ENCODE measurements around the gene RRAS2. TPM values are rescaled to one million over a fixed set of nuclear protein-coding genes. Genes with fewer than 3 reads are reported as not detected.

Gene RRAS2
- total RNA-seq, 2 donors from 2014 or later = 75.1 to 99.7 TPM

DNA sequence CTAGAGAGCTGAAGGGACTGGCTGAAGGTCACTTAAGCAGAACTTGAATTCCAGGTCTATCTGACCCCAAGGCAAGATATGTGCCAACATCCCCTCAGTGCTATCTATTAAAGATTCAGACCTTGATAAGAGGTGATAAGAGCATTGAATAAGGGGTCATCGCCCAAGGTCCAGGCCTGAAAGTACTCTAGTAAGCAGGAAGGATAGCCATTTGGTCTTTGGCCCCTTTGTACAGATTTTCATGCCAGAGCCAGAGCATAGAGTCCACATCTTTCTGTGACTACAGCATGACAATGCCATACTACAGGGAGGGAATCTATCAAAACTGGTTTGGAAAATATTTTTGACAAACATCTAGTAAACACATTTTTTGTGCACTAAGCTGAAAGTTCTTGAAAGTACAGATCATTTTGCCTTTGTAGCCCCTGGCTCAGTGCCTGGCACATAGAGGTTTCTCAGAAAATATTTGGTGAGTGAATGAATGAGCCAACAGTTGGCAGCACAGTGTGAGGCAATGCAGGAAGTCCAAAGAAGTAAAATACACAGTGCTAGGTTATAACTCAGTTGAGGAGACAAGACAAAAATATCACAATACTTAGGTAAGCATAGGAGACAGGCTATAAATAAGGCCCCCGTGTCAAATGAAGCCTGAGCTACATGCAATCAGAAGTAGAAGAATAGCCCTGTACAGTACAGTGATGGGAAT is 15.1 kb upstream of the RRAS2 start:
- no peak overlapping the region for H3K4me3 ChIP-seq (ENCODE audit: low read length)
- H3K27ac Mint-ChIP-seq = no peak overlapping the region
- DNase-seq = peak; percentile 34
- H3K27me3 Mint-ChIP-seq (ENCODE audit: insufficient read depth) = peaks cover 2% of the 10 kb centered on the region
- no peaks in the 10 kb centered on the region for H3K36me3 ChIP-seq (ENCODE audit: control insufficient read depth, insufficient read depth, low read length)
- H3K9me3 ChIP-seq (ENCODE audit: control insufficient read depth, low read length) = no peaks in the 10 kb centered on the region
- H3K4me3 Mint-ChIP-seq = no peak overlapping the region
- H3K27ac ChIP-seq (ENCODE audit: low read depth, low read length) = no peak overlapping the region
- H3K9ac ChIP-seq (ENCODE audit: extremely low read depth, low read length, poor library complexity, severe bottlenecking) = no peak overlapping the region
- H3K9me3 Mint-ChIP-seq = no peaks in the 10 kb centered on the region
- no peaks in the 10 kb centered on the region for H3K36me3 Mint-ChIP-seq (ENCODE audit: low read depth)
- H3K4me1 Mint-ChIP-seq = peaks cover 39% of the 10 kb centered on the region
- 83 to 91% methylated on average over 1 to 2 of the region's 2 CpGs for WGBS, 2 experiments (ENCODE audit: insufficient coverage in 1 of 2, insufficient read length in 1 of 2)
- no peaks in the 10 kb centered on the region for H3K27me3 ChIP-seq (ENCODE audit: control insufficient read depth, insufficient read depth, low read length, poor library complexity, severe bottlenecking)
- TF ChIP-seq, protein P1, sequence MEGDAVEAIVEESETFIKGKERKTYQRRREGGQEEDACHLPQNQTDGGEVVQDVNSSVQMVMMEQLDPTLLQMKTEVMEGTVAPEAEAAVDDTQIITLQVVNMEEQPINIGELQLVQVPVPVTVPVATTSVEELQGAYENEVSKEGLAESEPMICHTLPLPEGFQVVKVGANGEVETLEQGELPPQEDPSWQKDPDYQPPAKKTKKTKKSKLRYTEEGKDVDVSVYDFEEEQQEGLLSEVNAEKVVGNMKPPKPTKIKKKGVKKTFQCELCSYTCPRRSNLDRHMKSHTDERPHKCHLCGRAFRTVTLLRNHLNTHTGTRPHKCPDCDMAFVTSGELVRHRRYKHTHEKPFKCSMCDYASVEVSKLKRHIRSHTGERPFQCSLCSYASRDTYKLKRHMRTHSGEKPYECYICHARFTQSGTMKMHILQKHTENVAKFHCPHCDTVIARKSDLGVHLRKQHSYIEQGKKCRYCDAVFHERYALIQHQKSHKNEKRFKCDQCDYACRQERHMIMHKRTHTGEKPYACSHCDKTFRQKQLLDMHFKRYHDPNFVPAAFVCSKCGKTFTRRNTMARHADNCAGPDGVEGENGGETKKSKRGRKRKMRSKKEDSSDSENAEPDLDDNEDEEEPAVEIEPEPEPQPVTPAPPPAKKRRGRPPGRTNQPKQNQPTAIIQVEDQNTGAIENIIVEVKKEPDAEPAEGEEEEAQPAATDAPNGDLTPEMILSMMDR (conservative IDR thresholded peaks at IDR 0.05) = no peak
- H3K4me1 ChIP-seq (ENCODE audit: control insufficient read depth, insufficient read depth, low read length) = peaks cover 8% of the 10 kb centered on the region

DNA sequence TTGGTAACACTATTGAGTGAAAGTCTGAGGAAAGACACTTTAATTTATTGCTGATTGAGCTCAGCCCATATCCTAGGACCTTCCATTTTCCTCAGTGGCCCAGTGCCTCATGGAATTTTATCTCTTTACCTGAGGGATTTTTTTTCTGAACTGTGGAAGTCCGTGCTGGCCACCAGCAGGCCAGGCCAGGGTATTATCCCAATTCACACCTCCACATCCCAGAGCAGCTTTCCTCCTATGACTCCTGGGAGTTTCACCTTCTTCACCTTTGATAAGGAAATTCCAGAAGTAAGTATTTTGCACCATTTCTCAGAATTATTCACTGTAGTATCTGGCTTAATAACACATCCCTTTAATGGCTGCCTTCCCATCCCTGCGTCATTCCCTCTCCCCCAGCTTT is 13.0 kb upstream of the RRAS2 start:
- Mint-ChIP-seq H3K36me3 (ENCODE audit: low read depth) (no peaks in the 10 kb centered on the region), H3K4me3 (no peak overlapping the region), H3K27ac (no peak overlapping the region), H3K27me3 (ENCODE audit: insufficient read depth) (no peaks in the 10 kb centered on the region), H3K9me3 (no peaks in the 10 kb centered on the region), H3K4me1 (peaks cover 33% of the 10 kb centered on the region)
- Histone ChIP-seq H3K36me3 (ENCODE audit: control insufficient read depth, insufficient read depth, low read length) (no peaks in the 10 kb centered on the region), H3K9me3 (ENCODE audit: control insufficient read depth, low read length) (no peaks in the 10 kb centered on the region), H3K27me3 (ENCODE audit: control insufficient read depth, insufficient read depth, low read length, poor library complexity, severe bottlenecking) (no peaks in the 10 kb centered on the region), H3K4me1 (ENCODE audit: control insufficient read depth, insufficient read depth, low read length) (peaks cover 2% of the 10 kb centered on the region), H3K4me3 (ENCODE audit: low read length) (no peak overlapping the region), H3K27ac (ENCODE audit: low read depth, low read length) (no peak overlapping the region), H3K9ac (ENCODE audit: extremely low read depth, low read length, poor library complexity, severe bottlenecking) (no peak overlapping the region)
- TF ChIP-seq, protein P1 (conservative IDR thresholded peaks at IDR 0.05) = peak; percentile 62
- peak; percentile 66 for DNase-seq
- 57 to 100% methylated on average over 1 to 2 of the region's 2 CpGs for WGBS, 2 experiments (ENCODE audit: insufficient coverage in 1 of 2, insufficient read length in 1 of 2)

DNA sequence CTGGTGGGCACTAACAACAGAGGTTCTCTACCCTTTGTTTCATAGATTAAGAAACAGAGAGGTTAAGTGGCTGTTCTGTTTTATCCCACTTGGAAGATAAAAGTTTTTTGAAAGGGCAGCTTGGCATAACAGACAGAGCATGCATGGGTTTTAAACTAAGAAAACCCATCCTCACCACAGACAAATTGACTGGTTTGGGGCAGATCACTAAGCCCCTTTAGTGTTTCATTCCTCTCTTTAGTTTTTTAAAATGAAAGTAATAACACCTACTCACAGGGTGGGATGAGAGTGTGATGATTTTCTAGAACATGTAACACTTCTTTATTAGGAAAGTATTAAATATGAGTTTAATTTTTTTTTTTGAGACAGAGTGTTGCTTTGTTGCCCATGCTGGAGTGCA is 12.3 kb upstream of the RRAS2 start:
- no peak overlapping the region for H3K4me3 ChIP-seq (ENCODE audit: low read length)
- Mint-ChIP-seq H3K27me3 (ENCODE audit: insufficient read depth) (no peaks in the 10 kb centered on the region), H3K4me3 (no peak overlapping the region), H3K9me3 (no peaks in the 10 kb centered on the region), H3K36me3 (ENCODE audit: low read depth) (no peaks in the 10 kb centered on the region), H3K27ac (no peak overlapping the region), H3K4me1 (peaks cover 29% of the 10 kb centered on the region)
- TF ChIP-seq, protein P1 (conservative IDR thresholded peaks at IDR 0.05) = no peak
- no peaks in the 10 kb centered on the region for H3K27me3 ChIP-seq (ENCODE audit: control insufficient read depth, insufficient read depth, low read length, poor library complexity, severe bottlenecking)
- no peak overlapping the region for H3K27ac ChIP-seq (ENCODE audit: low read depth, low read length)
- no peak for DNase-seq
- H3K4me1 ChIP-seq (ENCODE audit: control insufficient read depth, insufficient read depth, low read length) = peaks cover 2% of the 10 kb centered on the region
- no peaks in the 10 kb centered on the region for H3K36me3 ChIP-seq (ENCODE audit: control insufficient read depth, insufficient read depth, low read length)
- H3K9me3 ChIP-seq (ENCODE audit: control insufficient read depth, low read length) = no peaks in the 10 kb centered on the region
- no peak overlapping the region for H3K9ac ChIP-seq (ENCODE audit: extremely low read depth, low read length, poor library complexity, severe bottlenecking)
